ENCODE results near the gene GPR107.

GRCh38 chr9:130156672-130157071, 103.0 kb downstream of the GPR107 start:
- TF ChIP-seq, protein P1, sequence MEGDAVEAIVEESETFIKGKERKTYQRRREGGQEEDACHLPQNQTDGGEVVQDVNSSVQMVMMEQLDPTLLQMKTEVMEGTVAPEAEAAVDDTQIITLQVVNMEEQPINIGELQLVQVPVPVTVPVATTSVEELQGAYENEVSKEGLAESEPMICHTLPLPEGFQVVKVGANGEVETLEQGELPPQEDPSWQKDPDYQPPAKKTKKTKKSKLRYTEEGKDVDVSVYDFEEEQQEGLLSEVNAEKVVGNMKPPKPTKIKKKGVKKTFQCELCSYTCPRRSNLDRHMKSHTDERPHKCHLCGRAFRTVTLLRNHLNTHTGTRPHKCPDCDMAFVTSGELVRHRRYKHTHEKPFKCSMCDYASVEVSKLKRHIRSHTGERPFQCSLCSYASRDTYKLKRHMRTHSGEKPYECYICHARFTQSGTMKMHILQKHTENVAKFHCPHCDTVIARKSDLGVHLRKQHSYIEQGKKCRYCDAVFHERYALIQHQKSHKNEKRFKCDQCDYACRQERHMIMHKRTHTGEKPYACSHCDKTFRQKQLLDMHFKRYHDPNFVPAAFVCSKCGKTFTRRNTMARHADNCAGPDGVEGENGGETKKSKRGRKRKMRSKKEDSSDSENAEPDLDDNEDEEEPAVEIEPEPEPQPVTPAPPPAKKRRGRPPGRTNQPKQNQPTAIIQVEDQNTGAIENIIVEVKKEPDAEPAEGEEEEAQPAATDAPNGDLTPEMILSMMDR (conservative IDR thresholded peaks at IDR 0.05; ENCODE audit: low read depth, low read length): no peak
- TF ChIP-seq EZH2 (IDR thresholded peaks at IDR 0.05; ENCODE audit: borderline replicate concordance, low read depth, low read length, poor library complexity, severe bottlenecking): no peak
